ENCODE data around the gene CSNK1G1.

The CSNK1G1 gene

DNA sequence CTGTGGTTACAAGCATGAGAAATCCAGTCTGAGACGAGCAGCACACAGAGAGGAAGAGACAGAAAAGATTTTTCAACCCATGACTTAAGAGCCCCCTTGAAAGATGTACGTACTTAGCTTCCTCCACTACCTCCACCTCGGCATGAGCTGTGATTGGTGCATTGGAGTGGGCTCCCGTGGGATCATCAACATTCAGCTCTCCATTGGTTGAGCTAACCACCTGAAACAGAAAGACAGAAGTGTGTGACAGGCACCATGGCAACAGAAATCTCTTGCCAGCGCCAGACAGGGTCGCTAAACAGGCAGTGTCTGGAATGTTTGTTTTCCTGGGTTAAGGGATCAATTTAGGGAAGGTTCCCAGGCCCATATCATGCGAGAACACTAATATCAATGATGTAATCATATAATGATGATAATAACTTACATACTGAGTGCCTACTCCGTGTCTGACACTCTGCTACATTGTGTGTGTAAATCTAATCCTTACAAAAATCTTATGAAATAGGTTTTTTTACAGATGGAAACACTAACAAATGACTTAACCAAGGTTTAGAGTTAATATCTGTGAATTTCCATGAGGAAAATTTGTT is 175.6 kb downstream of the CSNK1G1 start:
- no peak overlapping the region for H3K4me3 ChIP-seq (ENCODE audit: low read length)
- H3K79me2 ChIP-seq (ENCODE audit: control insufficient read depth, low read length) = no peaks in the 10 kb centered on the region
- TF ChIP-seq EZH2phosphoT487 (IDR thresholded peaks at IDR 0.05; ENCODE audit: borderline replicate concordance, low read length) = no peak
- TF ChIP-seq, protein P1, sequence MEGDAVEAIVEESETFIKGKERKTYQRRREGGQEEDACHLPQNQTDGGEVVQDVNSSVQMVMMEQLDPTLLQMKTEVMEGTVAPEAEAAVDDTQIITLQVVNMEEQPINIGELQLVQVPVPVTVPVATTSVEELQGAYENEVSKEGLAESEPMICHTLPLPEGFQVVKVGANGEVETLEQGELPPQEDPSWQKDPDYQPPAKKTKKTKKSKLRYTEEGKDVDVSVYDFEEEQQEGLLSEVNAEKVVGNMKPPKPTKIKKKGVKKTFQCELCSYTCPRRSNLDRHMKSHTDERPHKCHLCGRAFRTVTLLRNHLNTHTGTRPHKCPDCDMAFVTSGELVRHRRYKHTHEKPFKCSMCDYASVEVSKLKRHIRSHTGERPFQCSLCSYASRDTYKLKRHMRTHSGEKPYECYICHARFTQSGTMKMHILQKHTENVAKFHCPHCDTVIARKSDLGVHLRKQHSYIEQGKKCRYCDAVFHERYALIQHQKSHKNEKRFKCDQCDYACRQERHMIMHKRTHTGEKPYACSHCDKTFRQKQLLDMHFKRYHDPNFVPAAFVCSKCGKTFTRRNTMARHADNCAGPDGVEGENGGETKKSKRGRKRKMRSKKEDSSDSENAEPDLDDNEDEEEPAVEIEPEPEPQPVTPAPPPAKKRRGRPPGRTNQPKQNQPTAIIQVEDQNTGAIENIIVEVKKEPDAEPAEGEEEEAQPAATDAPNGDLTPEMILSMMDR (IDR thresholded peaks at IDR 0.05; ENCODE audit: low read depth, low read length, poor library complexity, severe bottlenecking) = no peak
- no peaks in the 10 kb centered on the region for H4K20me1 ChIP-seq (ENCODE audit: control insufficient read depth, insufficient read depth, low read depth, low read length)
- H3K27ac ChIP-seq (ENCODE audit: low read depth, low read length) = no peak overlapping the region
- no peaks in the 10 kb centered on the region for H3K36me3 ChIP-seq (ENCODE audit: control insufficient read depth, low read length)
- no peaks in the 10 kb centered on the region for H3K9me3 ChIP-seq (ENCODE audit: control insufficient read depth, insufficient read depth, low read length)
- H3K4me1 ChIP-seq (ENCODE audit: control insufficient read depth, low read length) = no peaks in the 10 kb centered on the region
- H3K9me2 ChIP-seq (replicated peaks; ENCODE audit: control insufficient read depth, low read length) = no peaks in the 10 kb centered on the region
- H3F3A ChIP-seq (ENCODE audit: control insufficient read depth, insufficient read depth) = no peaks in the 10 kb centered on the region
- no peak overlapping the region for H3K4me2 ChIP-seq (ENCODE audit: low read length)
- no peaks in the 10 kb centered on the region for H3K27me3 ChIP-seq (ENCODE audit: control insufficient read depth, low read length)

DNA sequence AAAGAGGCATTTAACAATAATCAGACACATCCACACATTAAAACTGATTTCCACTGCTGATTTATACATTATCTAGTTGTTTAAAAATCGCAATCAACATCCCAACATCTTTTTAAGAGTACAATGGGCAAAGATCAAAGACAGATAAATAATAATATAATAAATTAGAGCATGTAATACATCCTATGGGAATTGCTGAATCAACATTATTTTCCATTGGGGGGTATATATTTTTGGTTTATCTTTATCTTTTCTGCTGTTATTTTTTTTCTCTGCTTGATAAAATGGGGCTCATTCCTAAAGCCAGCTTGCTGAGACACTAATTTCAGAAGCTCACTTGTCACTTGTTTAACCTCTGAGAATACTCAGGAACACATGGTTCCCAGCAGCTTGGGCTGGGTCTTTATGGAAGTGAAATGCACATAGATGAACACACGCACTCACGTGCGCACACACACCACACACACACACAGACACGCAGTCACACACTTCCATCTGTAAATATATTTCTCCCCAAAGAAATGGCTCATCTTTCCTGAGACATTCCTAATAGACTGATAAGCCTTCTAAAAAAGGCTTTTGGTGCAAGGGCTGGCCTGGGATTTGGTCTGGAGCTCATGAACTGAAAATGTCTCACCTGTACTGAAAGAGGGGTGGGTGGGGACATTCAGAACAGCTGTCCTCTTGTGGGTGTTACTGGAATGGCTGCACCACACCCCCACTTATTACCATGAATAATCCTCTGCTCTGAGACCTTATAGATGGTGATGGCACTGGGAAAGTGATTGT is 189.7 kb downstream of the CSNK1G1 start:
- Histone ChIP-seq H3K27ac (ENCODE audit: low read depth, low read length) (no peak overlapping the region), H3K9me2 (replicated peaks; ENCODE audit: control insufficient read depth, low read length) (no peaks in the 10 kb centered on the region), H3F3A (ENCODE audit: control insufficient read depth, insufficient read depth) (peaks cover 10% of the 10 kb centered on the region; the same call in 1 of the 2 replicates), H4K20me1 (ENCODE audit: control insufficient read depth, insufficient read depth, low read depth, low read length) (no peaks in the 10 kb centered on the region), H3K4me2 (ENCODE audit: low read length) (no peak overlapping the region), H3K9me3 (ENCODE audit: control insufficient read depth, insufficient read depth, low read length) (no peaks in the 10 kb centered on the region), H3K4me3 (ENCODE audit: low read length) (no peak overlapping the region), H3K4me1 (ENCODE audit: control insufficient read depth, low read length) (peaks cover 19% of the 10 kb centered on the region), H3K27me3 (ENCODE audit: control insufficient read depth, low read length) (no peaks in the 10 kb centered on the region), H3K36me3 (ENCODE audit: control insufficient read depth, low read length) (peaks cover 10% of the 10 kb centered on the region), H3K79me2 (ENCODE audit: control insufficient read depth, low read length) (peaks cover 15% of the 10 kb centered on the region)
- TF ChIP-seq, protein P1 (IDR thresholded peaks at IDR 0.05; ENCODE audit: low read depth, low read length, poor library complexity, severe bottlenecking) = no peak
- TF ChIP-seq EZH2phosphoT487 (IDR thresholded peaks at IDR 0.05; ENCODE audit: borderline replicate concordance, low read length) = no peak

DNA sequence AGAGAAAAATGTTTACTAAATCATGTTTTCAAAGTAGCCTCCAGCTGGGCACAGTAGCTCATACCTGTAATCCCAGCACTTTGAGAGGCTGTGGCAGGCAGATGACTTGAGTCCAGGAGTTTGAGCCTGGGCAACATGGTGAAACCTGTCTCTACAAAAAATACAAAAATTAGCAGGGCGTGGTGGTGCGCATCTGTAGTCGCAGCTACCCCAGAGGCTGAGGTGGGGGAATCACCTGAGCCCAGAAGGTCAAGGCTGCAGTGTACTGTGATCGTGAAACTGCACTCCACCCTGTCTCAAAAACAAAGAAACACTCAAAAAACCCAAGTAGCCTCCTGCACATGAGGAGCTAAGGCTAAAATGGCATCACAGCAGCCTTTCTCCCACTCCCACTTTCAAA is 191.5 kb downstream of the CSNK1G1 start:
- no peak overlapping the region for H3K4me3 ChIP-seq (ENCODE audit: low read length)
- H3K27ac ChIP-seq (ENCODE audit: low read depth, low read length) = no peak overlapping the region
- peak overlapping the region; percentile 89; the same call in 1 of the 2 replicates for H3K4me2 ChIP-seq (ENCODE audit: low read length)

More for the DNA sequence above, 191.5 kb downstream of the CSNK1G1 start:
- Histone ChIP-seq H4K20me1 (ENCODE audit: control insufficient read depth, insufficient read depth, low read depth, low read length) (no peaks in the 10 kb centered on the region), H3K27me3 (ENCODE audit: control insufficient read depth, low read length) (no peaks in the 10 kb centered on the region), H3K4me1 (ENCODE audit: control insufficient read depth, low read length) (peaks cover 28% of the 10 kb centered on the region), H3K9me2 (replicated peaks; ENCODE audit: control insufficient read depth, low read length) (no peaks in the 10 kb centered on the region), H3K36me3 (ENCODE audit: control insufficient read depth, low read length) (peaks cover 21% of the 10 kb centered on the region), H3K79me2 (ENCODE audit: control insufficient read depth, low read length) (peaks cover 29% of the 10 kb centered on the region), H3F3A (ENCODE audit: control insufficient read depth, insufficient read depth) (peaks cover 14% of the 10 kb centered on the region; the same call in 1 of the 2 replicates), H3K9me3 (ENCODE audit: control insufficient read depth, insufficient read depth, low read length) (no peaks in the 10 kb centered on the region)
- TF ChIP-seq, protein P1 (IDR thresholded peaks at IDR 0.05; ENCODE audit: low read depth, low read length, poor library complexity, severe bottlenecking) = no peak
- no peak for TF ChIP-seq EZH2phosphoT487 (IDR thresholded peaks at IDR 0.05; ENCODE audit: borderline replicate concordance, low read length)
